NCI-H2196 treated with DMSO at 0.1 percent for 48 hours (cell line): ENCODE results near the gene SFXN5.

ENCODE experiments used
- DNase-seq: peaks from one replicate; lab custom pipeline; 2025; ENCODE audit not compliant: unreplicated experiment; lab: John Stamatoyannopoulos, UW

Gene SFXN5

DNA sequence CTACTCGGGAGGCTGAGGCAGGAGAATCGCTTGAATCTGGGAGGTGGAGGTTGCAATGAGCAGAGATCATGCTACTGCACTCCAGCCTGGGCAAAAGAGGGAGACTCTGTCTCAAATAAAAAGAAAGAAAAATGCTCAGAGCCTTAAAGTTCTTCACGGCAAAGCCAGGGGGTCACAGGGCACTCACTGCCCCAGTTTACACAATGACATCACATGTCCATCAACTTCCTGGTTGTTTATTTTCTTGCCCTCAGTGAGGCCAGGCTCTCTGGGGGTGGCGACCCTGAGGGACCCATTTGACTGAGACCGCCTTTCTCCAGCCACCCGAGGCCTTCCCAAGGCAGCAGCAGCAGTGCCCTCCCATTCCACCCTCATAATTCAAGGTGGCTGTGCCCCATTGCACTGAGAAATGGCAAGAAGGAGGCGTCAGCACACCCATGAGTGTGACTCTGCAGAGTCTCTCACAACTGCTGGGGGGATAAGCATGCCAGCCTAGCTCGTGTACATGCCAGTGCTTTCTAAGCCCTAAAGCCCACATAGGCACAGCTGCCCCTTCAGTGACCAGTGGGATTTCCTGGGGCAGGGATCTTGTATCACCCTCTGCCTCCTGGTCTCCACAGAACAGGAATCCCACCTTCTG lies 50.0 kb downstream of the SFXN5 start:
- DNase-seq: no peak

DNA sequence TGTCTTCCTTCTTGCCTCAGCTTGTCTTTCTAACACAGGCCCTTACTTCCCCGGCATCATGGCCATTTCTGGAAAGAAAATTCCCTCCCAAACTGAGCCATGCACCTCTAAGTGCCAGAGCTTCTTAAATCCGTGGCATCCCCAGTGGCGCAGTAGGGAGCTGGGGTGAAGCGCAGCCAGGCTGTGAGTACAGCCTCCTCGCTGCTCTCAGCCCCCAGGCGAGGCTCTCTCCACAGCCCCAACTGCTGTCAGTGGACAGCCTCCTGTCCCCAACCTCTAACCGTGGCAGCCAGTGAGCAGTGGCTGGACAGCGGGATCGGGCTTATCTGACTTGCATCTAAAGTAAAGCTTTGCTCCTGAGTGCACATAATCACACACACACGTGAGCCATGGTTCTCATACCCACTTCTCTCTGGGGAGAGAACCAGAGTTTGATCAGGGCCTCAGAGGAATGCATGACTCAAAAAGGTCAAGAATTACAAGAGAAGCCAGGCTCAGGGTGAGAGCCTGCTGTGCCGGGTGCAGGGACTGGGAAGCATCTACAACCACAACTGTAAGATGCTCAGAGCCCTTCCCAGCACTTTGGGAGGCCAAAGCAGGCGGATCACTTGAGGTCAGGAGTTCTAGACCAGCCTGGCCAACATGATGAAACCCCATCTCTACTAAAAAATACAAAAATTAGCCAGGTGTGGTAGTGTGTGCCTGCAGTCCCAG lies 50.7 kb downstream of the SFXN5 start:
- no peak for DNase-seq

DNA sequence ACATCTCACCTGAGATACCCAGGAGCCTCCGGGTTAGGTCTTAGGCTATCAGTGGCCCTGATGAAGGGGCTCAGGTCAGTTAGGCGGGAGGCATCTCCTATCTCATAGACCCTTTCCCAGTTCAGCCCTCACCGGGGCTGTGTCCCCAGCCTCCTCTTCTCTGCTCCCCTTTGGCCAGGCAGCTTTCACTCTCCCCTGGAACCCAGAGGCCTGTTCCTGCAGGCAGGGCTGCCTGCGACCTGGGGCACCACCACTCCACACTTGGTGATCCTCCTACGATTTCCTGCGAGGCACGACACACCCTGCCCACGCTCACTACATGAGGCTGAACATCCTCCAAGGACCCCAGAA lies 51.2 kb downstream of the SFXN5 start:
- no peak for DNase-seq

GRCh38 chr2:73018188-73018825 lies 53.2 kb downstream of the SFXN5 start:
- DNase-seq: no peak

GRCh38 chr2:73013936-73014335 lies 57.6 kb downstream of the SFXN5 start:
- no peak for DNase-seq

DNA sequence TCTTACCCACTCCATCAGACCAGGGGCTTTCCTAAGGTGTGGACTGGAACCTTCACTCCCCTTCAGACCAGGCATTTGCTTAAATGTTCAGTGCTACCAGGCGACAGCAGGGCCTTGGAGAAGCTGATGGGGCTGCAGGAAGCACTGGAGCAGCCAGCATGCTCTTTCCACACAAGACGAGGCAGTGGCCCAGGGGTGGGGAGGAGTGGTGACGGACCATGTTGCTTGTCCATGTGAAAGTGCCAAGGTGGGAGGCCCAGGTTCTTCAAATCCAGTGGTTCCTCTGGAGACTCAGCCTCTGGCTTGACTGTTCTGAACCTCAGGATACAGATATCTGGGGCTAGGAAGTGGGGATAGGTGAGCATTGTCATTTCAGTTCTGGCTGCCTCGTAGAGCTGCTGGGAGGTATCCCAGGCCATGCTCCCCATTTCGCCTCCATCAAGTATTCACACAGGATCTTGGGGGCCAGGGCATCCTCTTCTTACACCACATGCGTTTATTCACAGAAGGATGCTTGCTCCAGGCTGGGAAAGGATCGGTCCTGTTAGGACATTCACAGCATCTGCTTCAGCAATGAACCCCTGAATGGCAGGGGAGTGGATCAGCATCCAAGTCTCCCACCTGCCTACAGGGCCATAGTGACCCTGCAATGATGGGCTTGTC lies 62.2 kb downstream of the SFXN5 start:
- DNase-seq: no peak

DNA sequence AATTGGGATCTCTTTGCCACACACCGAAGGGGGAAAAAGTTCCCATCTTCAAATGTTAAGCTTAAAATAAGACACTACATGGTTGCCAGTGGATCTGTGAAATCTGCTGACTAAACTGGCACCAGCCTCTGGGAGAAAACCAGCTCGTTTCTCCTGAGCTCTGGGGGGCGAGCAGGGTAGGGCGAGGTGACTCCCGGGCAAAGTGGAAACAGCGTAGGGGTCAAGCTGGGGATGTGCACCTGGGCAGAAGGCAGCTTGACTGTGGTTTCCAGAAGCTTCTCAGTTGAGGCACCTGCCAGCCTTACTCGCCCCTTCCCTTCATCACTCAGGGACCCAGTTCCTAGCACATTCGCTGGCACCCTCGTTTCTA lies 62.8 kb downstream of the SFXN5 start:
- DNase-seq: no peak

- DNase-seq: no peak
Observed at GRCh38 chr2:73007991-73008765, 63.3 kb downstream of the SFXN5 start.

DNA sequence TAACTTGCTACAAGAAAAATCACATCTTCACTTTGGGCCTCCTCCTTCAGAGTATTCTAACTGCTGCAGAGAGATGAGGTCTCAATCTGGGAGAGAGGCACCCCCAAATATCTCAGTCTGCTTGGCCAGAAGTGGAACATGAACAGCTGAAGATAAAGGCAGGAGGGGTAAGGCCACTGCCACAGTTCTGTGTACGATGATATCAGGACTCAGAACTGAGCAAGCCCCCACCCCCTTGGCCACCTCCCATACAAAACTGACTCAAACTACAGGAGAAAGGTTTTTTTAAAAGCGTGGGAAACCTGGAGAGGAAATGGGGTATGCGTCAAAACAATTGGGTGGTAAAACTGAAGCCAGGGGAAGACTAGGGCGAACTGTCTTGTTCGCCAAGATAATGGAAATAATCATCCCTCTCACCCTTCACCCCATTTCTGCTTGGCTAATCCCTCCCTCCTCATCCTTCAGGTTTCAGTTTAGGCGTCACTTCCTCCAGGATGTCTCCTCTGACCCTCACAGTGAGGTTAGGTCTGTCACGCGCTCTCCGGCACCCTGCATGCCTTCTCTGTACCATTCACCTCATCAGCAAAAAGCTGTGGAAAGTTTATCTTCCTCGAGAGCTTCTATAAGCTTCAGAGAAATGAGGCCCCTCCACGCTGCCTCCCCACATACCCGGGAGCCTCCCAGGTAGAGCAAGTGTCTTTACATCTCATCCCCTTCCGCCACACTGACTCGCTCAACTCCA lies 64.4 kb downstream of the SFXN5 start:
- no peak for DNase-seq

DNA sequence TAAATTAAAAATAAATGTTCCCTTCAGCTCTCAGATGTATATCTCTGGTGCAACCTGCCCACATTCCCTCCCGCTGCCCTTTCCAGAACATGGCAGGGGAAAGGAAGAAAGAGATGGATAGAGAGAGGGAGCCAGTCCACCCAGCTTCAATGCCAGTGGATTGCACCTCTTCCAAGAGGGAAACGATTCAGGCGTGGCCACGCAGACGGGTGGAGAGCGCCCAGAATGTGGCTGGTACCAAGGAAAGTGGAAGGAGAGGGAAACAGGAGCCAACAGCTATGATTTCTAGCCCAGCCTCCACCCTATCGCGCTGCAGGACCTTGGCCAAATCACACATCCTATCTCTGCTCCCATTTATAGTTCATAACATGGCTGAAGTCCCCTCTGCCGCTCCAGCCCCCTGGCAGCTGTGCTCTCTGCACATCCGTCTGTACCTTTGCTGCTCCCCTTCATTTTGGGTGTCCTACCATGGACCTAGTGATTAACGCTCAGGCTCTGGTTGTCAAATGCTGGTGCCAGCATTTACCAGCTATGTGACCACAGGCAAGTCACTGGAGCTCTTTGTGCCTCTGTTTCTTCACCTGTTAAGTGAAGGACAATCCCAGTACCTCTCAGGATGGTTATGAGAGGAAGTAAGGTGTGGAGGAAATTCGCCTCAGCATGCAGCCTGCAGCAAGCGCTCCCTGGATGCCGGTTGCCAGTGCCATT lies 66.5 kb downstream of the SFXN5 start:
- no peak for DNase-seq

DNA sequence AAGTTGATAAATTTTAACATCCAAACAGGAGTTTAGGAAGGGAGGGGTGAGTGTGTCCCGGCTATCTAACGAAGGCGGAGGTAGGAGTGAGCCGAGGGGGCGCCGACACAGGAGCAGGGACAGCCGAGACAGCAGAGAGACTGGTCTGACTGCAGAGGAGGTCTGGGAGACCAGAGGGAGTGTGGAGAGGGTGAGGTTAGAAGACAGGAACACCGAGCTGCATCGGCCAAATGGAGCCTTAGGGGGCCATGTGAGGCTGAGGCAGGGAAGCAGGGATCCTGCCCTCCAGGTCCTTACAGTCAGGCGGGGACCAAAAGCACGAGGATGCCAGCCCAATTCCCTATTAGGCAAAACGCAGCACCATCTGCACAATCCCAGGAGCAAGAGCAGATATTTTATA lies 67.0 kb downstream of the SFXN5 start:
- no peak for DNase-seq

DNA sequence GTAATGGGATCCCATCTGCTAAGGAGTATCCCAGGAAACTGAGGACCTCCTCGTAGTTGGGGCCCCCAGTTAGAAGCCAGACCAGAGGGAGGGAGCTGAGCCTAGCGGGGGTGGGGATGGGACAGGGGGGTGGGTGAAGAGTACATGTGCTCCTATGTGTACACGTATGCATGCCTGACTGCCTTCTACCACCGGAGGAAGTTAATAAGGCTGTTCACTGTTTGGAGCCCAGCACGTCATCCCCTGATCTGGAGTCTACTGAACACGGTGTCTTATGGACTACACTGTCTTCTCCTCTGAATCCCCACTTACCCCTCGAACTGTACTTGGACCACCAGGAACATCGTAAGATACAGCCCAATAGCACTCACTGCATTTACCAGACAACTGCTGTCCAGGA lies 68.5 kb downstream of the SFXN5 start:
- DNase-seq: no peak

DNA sequence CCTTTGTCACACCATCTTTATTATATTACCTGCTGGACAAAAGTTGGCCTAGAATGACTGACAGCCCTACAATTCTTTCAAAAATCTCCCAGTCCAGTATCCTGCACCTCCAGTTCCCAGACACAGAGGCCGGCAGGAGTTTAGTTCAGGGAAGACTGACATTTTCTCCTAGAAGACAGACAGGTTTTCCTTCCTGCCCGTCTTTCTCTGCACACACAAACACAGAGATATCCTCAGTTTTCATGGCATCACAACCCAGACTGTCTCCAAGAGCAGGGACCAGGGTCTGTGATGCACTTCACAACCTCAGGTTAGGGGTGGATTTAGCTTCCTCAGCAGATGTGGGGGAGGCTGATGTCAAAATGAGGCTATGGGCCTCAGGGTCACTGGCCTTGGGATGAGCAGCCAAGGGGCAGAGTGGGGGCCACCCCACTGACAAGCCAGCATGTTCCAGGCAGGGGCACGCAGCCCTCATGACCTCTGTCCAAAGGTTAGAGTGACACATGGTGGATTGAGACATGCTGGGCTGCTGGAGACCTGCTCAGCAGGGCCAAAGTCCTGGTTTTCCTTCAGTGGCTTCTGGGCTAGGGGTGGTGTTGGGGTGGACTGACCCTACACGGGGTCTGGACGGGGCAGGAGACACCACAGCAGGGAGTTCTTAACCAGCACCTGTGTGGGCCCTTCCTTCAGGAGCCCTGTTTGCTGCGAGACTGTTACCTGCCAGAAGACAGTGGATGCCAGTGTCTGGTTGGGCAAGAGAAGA lies 70.5 kb downstream of the SFXN5 start:
- DNase-seq: no peak

DNA sequence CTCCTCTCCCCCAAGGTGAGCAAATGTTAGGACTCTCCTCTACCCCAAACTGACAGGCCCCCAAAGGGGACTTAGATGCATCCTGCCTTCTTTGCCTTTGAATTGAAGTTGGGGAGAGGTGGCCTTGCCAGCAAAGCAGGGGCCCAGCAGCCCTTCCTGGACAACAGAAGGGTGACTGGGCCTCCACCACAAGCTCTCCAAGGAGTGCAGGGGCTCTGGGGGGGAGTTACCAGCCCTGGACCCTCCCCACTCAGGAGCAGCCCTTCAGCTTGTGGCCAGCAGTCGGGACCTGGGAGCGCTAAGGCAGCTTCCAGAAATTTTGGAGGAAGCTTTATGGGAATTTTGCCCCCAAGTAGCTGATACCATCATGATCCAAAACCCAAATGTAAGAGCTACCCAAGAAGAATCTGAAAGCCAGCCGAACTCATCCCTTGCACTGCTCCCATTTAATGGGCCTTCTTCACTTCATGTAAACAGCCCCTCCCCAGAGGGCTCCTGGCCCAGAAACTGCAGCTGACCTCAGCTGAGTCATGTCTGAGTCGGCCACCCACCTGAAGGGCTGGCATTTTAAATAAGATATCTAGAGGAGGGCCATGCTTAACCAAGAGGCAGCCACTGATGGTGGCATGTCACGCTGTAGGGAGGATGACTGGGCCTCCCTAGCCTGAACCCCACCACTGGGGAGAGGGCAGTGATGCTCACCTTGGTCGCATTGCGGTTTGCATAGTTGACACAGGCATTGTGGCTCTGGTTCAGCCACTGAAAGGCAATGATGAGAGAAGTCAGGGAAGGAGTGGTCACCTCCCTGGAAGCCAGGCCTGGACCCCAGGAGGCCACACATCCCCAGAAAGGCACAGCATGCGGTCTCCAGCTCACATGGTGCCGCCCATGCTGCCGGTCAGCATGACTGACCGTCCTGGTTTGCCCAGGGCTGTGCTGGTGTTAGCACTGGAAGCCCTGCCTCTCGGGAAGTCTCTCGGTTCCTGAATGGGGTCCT lies 71.5 kb downstream of the SFXN5 start:
- no peak for DNase-seq

GRCh38 chr2:72998724-72999123 lies 72.8 kb downstream of the SFXN5 start:
- no peak for DNase-seq

GRCh38 chr2:72998234-72998651 lies 73.3 kb downstream of the SFXN5 start:
- no peak for DNase-seq

DNA sequence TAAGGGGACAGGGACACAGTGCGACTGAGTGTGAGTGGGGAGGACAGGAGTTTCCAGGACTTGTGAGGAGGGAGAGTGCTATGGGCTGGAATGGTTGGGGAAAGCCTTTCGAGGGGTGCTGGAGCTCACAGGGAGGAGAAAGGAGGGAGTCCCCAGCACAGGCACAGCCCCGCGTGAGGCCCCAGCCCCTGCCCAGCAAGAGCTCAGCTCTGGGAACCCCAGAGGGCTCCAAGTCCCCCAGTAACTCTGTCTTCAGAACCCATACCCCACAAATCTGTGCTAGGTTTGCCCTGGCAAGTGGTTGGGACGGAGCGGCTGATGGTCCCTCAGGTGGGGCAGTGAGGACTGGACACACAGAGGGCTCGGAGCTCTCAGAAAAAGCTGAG lies 75.4 kb downstream of the SFXN5 start:
- DNase-seq: no peak
